ENCODE data around the gene ATP4B.

The ATP4B gene

GRCh38 chr13:113610266-113610665 is 47.7 kb downstream of the ATP4B start:
- no peak for DNase-seq (ENCODE audit: low read depth)
- H3K4me3 ChIP-seq (ENCODE audit: low read length) = no peak overlapping the region
- TF ChIP-seq CTCF (conservative IDR thresholded peaks at IDR 0.05; ENCODE audit: low read depth, low read length) = no peak

GRCh38 chr13:113609616-113610015 is 48.4 kb downstream of the ATP4B start:
- no peak for DNase-seq (ENCODE audit: low read depth)
- no peak overlapping the region for H3K4me3 ChIP-seq (ENCODE audit: low read length)
- no peak for TF ChIP-seq CTCF (conservative IDR thresholded peaks at IDR 0.05; ENCODE audit: low read depth, low read length)

- no peak for DNase-seq (ENCODE audit: low read depth)
- H3K4me3 ChIP-seq (ENCODE audit: low read length) = no peak overlapping the region
- no peak for TF ChIP-seq CTCF (conservative IDR thresholded peaks at IDR 0.05; ENCODE audit: low read depth, low read length)
Measured at GRCh38 chr13:113608967-113609533, 48.9 kb downstream of the ATP4B start.

GRCh38 chr13:113607889-113608635 is 49.9 kb downstream of the ATP4B start:
- no peak overlapping the region for H3K4me3 ChIP-seq (ENCODE audit: low read length)
- DNase-seq (ENCODE audit: low read depth) = no peak
- TF ChIP-seq CTCF (conservative IDR thresholded peaks at IDR 0.05; ENCODE audit: low read depth, low read length) = no peak

GRCh38 chr13:113607056-113607888 is 50.7 kb downstream of the ATP4B start:
- DNase-seq (ENCODE audit: low read depth) = no peak
- no peak overlapping the region for H3K4me3 ChIP-seq (ENCODE audit: low read length)
- no peak for TF ChIP-seq CTCF (conservative IDR thresholded peaks at IDR 0.05; ENCODE audit: low read depth, low read length)

- H3K4me3 ChIP-seq (ENCODE audit: low read length) = no peak overlapping the region
- no peak for TF ChIP-seq CTCF (conservative IDR thresholded peaks at IDR 0.05; ENCODE audit: low read depth, low read length)
- DNase-seq (ENCODE audit: low read depth) = no peak
Measured at GRCh38 chr13:113605866-113606438, 52.0 kb downstream of the ATP4B start.
